ENCODE measurements around the gene GEN1.

GEN1 gene, protein sequence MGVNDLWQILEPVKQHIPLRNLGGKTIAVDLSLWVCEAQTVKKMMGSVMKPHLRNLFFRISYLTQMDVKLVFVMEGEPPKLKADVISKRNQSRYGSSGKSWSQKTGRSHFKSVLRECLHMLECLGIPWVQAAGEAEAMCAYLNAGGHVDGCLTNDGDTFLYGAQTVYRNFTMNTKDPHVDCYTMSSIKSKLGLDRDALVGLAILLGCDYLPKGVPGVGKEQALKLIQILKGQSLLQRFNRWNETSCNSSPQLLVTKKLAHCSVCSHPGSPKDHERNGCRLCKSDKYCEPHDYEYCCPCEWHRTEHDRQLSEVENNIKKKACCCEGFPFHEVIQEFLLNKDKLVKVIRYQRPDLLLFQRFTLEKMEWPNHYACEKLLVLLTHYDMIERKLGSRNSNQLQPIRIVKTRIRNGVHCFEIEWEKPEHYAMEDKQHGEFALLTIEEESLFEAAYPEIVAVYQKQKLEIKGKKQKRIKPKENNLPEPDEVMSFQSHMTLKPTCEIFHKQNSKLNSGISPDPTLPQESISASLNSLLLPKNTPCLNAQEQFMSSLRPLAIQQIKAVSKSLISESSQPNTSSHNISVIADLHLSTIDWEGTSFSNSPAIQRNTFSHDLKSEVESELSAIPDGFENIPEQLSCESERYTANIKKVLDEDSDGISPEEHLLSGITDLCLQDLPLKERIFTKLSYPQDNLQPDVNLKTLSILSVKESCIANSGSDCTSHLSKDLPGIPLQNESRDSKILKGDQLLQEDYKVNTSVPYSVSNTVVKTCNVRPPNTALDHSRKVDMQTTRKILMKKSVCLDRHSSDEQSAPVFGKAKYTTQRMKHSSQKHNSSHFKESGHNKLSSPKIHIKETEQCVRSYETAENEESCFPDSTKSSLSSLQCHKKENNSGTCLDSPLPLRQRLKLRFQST

DNA sequence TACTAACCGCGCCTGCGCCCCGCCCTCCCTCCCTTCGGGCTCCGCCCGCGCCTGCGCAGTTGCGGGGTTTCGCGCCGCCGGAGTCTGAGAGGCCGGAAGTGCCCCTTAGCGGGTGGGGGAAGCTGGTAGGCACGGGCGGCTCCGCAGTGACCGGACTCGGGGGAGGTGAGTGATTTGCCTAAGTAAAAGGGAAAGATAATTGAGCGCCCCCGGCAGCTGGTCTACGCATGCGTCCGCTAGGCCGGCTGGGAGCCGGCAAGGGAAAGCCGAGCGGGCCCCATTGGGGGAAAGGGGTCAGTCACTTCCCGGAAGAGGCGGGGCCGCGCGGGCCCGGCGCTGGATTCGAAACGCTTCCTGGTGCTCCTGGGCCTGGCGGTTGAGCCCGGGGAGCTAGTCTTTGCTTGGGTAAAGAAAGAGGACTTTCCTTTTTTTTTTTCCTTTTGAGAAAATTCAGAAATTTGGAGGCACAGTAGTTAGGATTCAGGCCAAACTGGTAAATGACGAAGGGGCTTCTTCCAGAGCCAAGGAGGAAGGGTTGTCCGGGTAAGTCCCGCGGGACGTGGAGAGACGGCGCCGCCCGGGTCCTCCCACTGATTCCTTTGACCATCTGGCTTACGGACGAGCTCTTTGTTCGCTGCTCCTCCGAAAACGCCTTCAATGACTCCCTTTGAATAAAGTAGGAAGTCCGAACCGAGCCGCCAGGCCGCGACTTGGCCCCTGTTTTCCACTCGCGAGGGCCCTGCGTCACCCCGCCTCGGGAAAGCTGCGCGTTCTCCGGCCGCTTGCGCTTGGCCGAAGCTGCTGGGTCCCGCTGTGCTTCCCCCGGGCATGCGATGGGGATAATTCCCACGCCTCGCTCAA, at the start of gene GEN1, which contains the start of gene SMC6:
TSS of gene GEN1 (plus strand) at position 336 of the 861 bp plus-strand sequence. CDS start 5,806 bp downstream, outside the sequence.
TSS of gene SMC6 (minus strand) at position 8 of the 861 bp plus-strand sequence. CDS start 7,864 bp downstream, outside the sequence.
- no peak; the same call in 1 of the 2 replicates for TF ChIP-seq POLR2A (IDR thresholded peaks at IDR 0.05; ENCODE audit: low read depth, low read length)
- peak; percentile 48 for FAIRE-seq
- peak; percentile 77 for DNase-seq (ENCODE audit: insufficient read length, low spot score)

DNA sequence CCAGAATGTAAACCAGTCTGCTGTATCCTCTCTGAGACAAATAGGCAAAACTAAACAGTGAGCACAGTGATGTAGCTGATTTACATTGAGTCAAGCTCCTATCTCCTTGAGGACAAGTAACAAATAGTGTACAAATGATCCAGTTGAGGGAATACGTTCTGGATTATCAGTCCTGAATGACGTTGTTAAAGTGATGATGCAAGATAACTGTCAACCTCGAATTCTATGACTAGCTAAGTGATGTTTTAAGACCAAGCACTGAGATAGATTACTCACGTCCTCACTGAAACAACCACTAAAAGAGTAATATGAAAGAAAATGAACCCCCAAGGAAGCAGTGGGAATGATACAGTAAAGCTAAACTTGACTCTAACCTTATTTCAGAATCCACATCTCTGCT, 47.1 kb upstream of the GEN1 start:
- DNase-seq (ENCODE audit: insufficient read length, low spot score): no peak
- peak; percentile 76 for FAIRE-seq
- no peak for TF ChIP-seq POLR2A (IDR thresholded peaks at IDR 0.05; ENCODE audit: low read depth, low read length)

GRCh38 chr2:17708501-17708900, 45.4 kb upstream of the GEN1 start:
- TF ChIP-seq POLR2A (IDR thresholded peaks at IDR 0.05; ENCODE audit: low read depth, low read length): no peak
- no peak for FAIRE-seq

DNA sequence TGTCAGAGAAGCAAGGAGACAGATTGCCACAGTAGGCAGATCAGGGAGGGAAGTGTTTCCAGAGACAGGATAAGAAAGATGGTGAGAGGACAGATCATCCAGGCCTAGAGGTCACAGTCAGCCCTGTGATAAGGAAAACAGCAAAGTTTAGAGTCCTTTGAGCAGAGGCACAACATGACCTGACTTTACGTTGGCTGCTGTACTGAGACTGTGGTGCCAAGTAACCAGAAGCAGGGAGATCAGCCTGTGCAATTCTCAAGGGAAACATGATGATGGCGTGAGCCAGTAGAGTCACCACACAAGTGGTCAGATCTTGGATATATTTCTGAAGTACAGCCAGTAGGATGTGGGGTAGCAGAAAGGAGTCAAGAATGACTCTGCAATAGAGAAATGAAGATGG, 44.0 kb upstream of the GEN1 start:
- TF ChIP-seq POLR2A (IDR thresholded peaks at IDR 0.05; ENCODE audit: low read depth, low read length): no peak
- FAIRE-seq (no peak), DNase-seq (ENCODE audit: insufficient read length, low spot score) (no peak)

More at GRCh38 chr2:17708501-17708900, 45.4 kb upstream of the GEN1 start:
- DNase-seq (ENCODE audit: insufficient read length, low spot score): no peak

DNA sequence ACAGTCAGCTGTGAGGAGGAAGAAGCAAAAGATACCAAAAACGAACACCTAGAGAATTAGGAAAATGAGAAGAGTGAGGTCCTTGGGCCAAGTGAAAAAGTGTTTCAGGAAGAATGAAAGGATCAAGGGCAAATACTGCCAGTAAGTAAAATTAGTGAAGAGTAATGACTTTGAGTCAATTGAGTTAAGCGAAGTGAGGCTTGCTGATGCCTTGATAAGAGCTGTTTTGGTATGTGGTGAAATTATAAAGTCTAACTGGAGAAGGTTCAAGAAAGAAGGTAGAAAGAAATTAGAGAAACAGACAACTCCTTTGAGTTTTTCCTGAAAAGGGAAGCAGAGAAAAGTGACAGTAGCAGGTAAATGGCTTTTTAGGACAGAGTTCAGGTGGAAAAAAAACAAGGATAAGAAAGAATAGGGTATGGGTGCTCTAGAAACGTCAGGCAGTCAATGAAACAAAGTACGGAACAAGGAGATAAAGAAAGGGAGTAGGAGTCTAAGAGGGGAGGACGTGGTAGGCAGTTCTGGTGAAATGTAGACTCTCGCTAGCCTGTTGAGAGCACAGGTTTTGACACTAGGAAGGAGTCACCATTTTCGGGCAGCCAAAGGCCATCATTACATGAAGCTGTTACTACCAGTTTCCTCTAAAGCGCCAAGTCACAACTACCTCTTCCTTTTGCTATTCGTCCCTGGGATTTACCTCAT, 43.2 kb upstream of the GEN1 start:
- no peak for DNase-seq (ENCODE audit: insufficient read length, low spot score)
- TF ChIP-seq POLR2A (IDR thresholded peaks at IDR 0.05; ENCODE audit: low read depth, low read length): no peak
- FAIRE-seq: peak; percentile 48

- FAIRE-seq: no peak
- TF ChIP-seq POLR2A (IDR thresholded peaks at IDR 0.05; ENCODE audit: low read depth, low read length): no peak
Observed at GRCh38 chr2:17713291-17713690, 40.6 kb upstream of the GEN1 start.

GRCh38 chr2:17717666-17718065, 36.3 kb upstream of the GEN1 start:
- FAIRE-seq: no peak

More at GRCh38 chr2:17713291-17713690, 40.6 kb upstream of the GEN1 start:
- no peak for DNase-seq (ENCODE audit: insufficient read length, low spot score)

GRCh38 chr2:17718689-17719088, 35.2 kb upstream of the GEN1 start:
- DNase-seq (ENCODE audit: insufficient read length, low spot score) (no peak), FAIRE-seq (no peak)
- no peak for TF ChIP-seq POLR2A (IDR thresholded peaks at IDR 0.05; ENCODE audit: low read depth, low read length)

More at GRCh38 chr2:17717666-17718065, 36.3 kb upstream of the GEN1 start:
- TF ChIP-seq POLR2A (IDR thresholded peaks at IDR 0.05; ENCODE audit: low read depth, low read length): no peak
- no peak for DNase-seq (ENCODE audit: insufficient read length, low spot score)

DNA sequence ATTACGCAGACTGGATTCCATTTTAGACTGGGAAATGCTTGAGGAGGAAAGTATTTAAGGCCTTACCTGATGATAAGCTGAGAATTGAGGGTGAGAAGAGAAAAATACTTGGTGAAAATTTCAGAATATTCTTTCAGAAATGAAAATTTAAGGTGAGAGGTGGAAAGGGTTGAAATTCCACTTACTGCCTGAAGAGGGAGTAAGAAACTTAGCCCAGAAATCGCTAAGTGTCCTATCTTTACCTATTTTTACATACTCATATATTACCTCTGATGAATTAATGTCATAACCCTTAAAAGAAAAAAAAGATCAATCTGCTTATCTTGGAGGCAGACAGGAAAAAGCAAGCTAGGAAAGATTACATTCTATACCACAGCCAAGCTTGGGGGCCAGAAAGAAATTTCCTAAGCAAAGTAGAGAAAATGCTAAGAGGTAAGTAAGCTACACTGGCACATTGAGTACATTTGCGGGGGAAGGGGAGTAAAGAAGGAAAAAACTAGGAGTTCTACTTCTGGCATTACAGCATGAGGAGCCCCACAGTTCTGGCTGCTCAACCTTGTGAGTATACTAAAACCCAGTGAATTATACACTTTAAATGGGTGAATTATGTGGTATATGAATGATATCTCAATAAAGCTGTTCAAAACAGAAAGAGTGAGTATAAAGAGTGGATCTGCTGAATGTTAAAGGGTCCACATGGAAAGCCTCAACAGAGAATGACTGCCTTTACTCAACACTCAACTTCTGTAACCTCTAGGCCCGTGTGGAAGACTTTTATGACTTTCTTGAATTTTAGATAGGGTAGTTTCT, 34.2 kb upstream of the GEN1 start:
- peak; percentile 79 for FAIRE-seq
- no peak for DNase-seq (ENCODE audit: insufficient read length, low spot score)
- no peak for TF ChIP-seq POLR2A (IDR thresholded peaks at IDR 0.05; ENCODE audit: low read depth, low read length)

DNA sequence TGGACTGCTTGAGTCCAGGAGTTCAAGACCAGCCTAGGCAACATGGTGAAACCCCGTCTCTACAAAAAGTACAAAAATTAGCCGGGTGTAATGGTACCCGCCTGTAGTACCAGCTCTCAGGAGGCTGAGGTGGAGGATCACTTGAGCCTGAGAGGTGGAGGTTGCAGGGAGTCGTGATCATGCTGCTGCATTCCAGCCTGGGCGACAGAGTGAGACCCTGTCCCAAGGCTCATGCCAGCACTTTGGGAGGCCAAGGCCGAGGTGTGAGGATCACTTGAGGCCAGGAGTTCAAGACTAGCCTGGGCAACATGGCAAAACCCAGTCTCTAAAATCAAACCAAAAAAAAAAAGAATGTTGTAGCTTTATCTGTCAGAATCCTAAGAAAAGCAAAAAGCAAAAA, 25.7 kb upstream of the GEN1 start:
- no peak for FAIRE-seq
- TF ChIP-seq POLR2A (IDR thresholded peaks at IDR 0.05; ENCODE audit: low read depth, low read length): no peak
- no peak for DNase-seq (ENCODE audit: insufficient read length, low spot score)

DNA sequence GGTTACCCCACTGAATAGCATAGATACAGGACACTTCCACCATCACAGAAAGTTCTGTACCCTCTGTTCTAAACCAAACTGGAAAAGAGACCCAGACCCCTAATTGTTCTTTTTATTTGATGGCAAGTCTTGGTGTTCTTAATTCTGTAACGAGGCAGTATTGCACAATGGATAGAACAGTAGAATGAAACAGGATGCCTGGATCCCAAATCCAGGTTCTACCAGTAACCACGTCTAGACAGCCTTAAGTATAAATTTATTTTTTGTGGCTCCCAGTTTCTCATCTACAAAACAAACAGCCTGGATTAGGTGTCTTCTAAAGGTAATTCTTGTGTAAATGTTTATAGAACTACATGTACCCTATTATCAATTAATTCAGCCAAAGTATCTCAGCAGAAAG, 24.1 kb upstream of the GEN1 start:
- FAIRE-seq (no peak), DNase-seq (ENCODE audit: insufficient read length, low spot score) (no peak)
- no peak for TF ChIP-seq POLR2A (IDR thresholded peaks at IDR 0.05; ENCODE audit: low read depth, low read length)

DNA sequence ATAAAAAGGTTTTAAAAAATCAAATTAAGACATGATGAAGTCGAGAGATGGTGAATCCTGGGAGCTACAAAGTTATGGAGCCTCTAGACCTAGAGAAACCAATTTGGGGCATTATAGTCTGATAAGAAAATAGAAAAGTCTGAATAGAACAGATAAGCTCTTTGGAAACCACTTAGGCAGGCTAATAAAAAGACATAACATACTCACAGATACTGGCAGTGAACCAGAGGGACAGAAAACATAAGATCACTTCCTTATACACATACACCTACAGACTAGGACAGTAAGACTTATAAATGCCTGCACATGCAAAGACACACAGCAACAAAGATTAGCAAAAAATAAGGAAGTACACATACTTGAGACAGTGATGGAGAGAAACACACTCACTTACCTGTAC, 20.3 kb upstream of the GEN1 start:
- DNase-seq (ENCODE audit: insufficient read length, low spot score): no peak
- no peak for FAIRE-seq
- no peak for TF ChIP-seq POLR2A (IDR thresholded peaks at IDR 0.05; ENCODE audit: low read depth, low read length)
